K562 (cell line): ENCODE measurements around the gene GRIK3. TPM values are rescaled to one million over a fixed set of nuclear protein-coding genes. Genes with fewer than 3 reads are reported as not detected.

ENCODE experiments used
- ATAC-seq: fragments of 200-7000 bp; cut with Tn5 transposase; 3 replicates; pipeline ENCODE4 v1.9.1; 2020; ENCODE audit warnings: moderate library complexity
- BruUV-seq: library from RNA; stranded (reverse); fragments of 400-500 nt; replicated peaks from 2 replicates; lab custom pipeline; 2021; lab: Mats Ljungman, UMichigan
- CTCF ChIA-PET: fragments of 300-600 bp; formaldehyde crosslinking; extraction: SDS; loops from one replicate; lab custom pipeline; 2021; ENCODE audit warnings: low intra/inter-chr PET ratio; lab: Yijun Ruan, JAX
- POLR2A ChIA-PET: fragments of 300-600, 350-650 bp; sonication (Branson Sonifier 250); formaldehyde crosslinking; extraction: SDS; loops from one replicate; lab custom pipeline; 2021; ENCODE audit warnings: antibody characterized with exemption, inconsistent platforms; lab: Yijun Ruan, JAX
- DNase-seq, 4 experiments: peaks; one replicate each; pipeline versions ENCODE4 v3.0.0 to v3.0.0-alpha.2; 2011 to 2018; ENCODE audit warnings: low spot score in 3 of 4, mixed read lengths in 3 of 4; ENCODE audit errors: extremely low read depth in 1 of 4
- FAIRE-seq: peaks from 2 replicates; lab custom pipeline; 2011; peaks lifted over from hg19 to GRCh38; lab: Jason Lieb, UNC
- H2AFZ ChIP-seq: 2 replicates; pipeline ENCODE4 v1.6.0; 2011; ENCODE audit warnings: low read depth, low read length, control low read depth, inconsistent platforms
- H3K27ac ChIP-seq: fragments of 200-600 bp; 3 replicates; pipeline ENCODE4 v1.8.0; 2011; ENCODE audit warnings: low read depth, mild to moderate bottlenecking, control low read depth, inconsistent platforms, low read length, moderate library complexity, mixed read lengths; ENCODE audit errors: extremely low read depth
- H3K27me3 ChIP-seq, 2 experiments: fragments of 300-600 bp in 1 of 2; 2 replicates in 1 of 2; 3 replicates in 1 of 2; pipeline versions ENCODE4 v1.6.0 to v1.8.0; 2011; ENCODE audit warnings: inconsistent platforms in 2 of 2, low read length in 2 of 2, mild to moderate bottlenecking in 1 of 2, mixed read lengths in 1 of 2, moderate library complexity in 1 of 2; ENCODE audit not compliant: control insufficient read depth in 2 of 2, insufficient read depth in 2 of 2
- H3K36me3 ChIP-seq: fragments of 300-600 bp; 3 replicates; pipeline ENCODE4 v1.8.0; 2011; ENCODE audit warnings: mild to moderate bottlenecking, low read length, inconsistent platforms; ENCODE audit not compliant: control insufficient read depth, insufficient read depth
- H3K4me1 ChIP-seq, 2 experiments: fragments of 200-600 bp in 1 of 2; replicated peaks in 1 of 2; 2 replicates in 1 of 2; 3 replicates in 1 of 2; pipeline versions ENCODE4 v1.5.1 to v1.8.0; 2011; ENCODE audit warnings: inconsistent platforms in 2 of 2, low read length in 2 of 2, mild to moderate bottlenecking in 1 of 2, mixed read lengths in 1 of 2, moderate library complexity in 1 of 2; ENCODE audit not compliant: control insufficient read depth in 2 of 2, insufficient read depth in 2 of 2
- H3K4me2 ChIP-seq: 2 replicates; pipeline ENCODE4 v1.6.1; 2011; ENCODE audit warnings: low read length, control low read depth, inconsistent platforms, mixed read lengths; ENCODE audit not compliant: insufficient read depth
- H3K4me3 ChIP-seq: fragments of 200-600 bp; sonication (generic), shearing (Covaris generic); 2 replicates; pipeline ENCODE4 v1.5.1; 2016; ENCODE audit warnings: control low read depth, inconsistent platforms
- H3K79me2 ChIP-seq: fragments of 200-600 bp; 3 replicates; pipeline ENCODE4 v1.8.0; 2011; ENCODE audit warnings: low read length, inconsistent platforms; ENCODE audit not compliant: control insufficient read depth, insufficient read depth
- H3K9ac ChIP-seq, 2 experiments: 2 replicates each; pipeline versions ENCODE4 v1.6.0 to v1.6.1; 2011; ENCODE audit warnings: low read depth in 2 of 2, low read length in 2 of 2, control low read depth in 1 of 2, inconsistent platforms in 1 of 2, mild to moderate bottlenecking in 1 of 2, mixed read lengths in 1 of 2; ENCODE audit not compliant: insufficient read depth in 1 of 2
- H3K9me1 ChIP-seq: one replicate; pipeline ENCODE4 v1.6.0; 2011; ENCODE audit warnings: inconsistent platforms, mild to moderate bottlenecking, low read length, moderate library complexity; ENCODE audit not compliant: control insufficient read depth, insufficient read depth
- H3K9me3 ChIP-seq: replicated peaks from 2 replicates; pipeline ENCODE4 v1.5.1; 2011; ENCODE audit warnings: low read depth, low read length, inconsistent platforms; ENCODE audit not compliant: control insufficient read depth, insufficient read depth
- H4K20me1 ChIP-seq: replicated peaks from 2 replicates; pipeline ENCODE4 v1.6.1; 2011; ENCODE audit warnings: low read length, inconsistent platforms, mixed read lengths; ENCODE audit not compliant: control insufficient read depth, insufficient read depth
- CAMTA2 ChIP-seq: fragments of 250-450 bp; sonication (Bioruptor Pico); conservative IDR thresholded peaks from 2 replicates; pipeline ENCODE4 v1.5.1; 2022
- CBFA2T2 ChIP-seq: fragments of 450-650 bp; conservative IDR thresholded peaks from 2 replicates; pipeline ENCODE4 v1.6.1; 2017; ENCODE audit warnings: mild to moderate bottlenecking
- E4F1 ChIP-seq: fragments of 250-450 bp; sonication (Bioruptor Pico); IDR thresholded peaks from 2 replicates; pipeline ENCODE4 v1.5.0; 2021; ENCODE audit warnings: mild to moderate bottlenecking, borderline replicate concordance
- FOXK2 ChIP-seq, 2 experiments: fragments of 450-650 bp; IDR thresholded peaks in 1 of 2; conservative IDR thresholded peaks in 1 of 2; 2 replicates each; pipeline ENCODE4 v1.6.1; 2016; ENCODE audit warnings: low read depth in 2 of 2, mild to moderate bottlenecking in 1 of 2
- MEF2A ChIP-seq: IDR thresholded peaks from 2 replicates; pipeline ENCODE4 v1.6.1; 2011; ENCODE audit warnings: low read depth, mild to moderate bottlenecking, low read length, moderate library complexity; ENCODE audit not compliant: control insufficient read depth
- MTA2 ChIP-seq: fragments of 450-650 bp; IDR thresholded peaks from 2 replicates; pipeline ENCODE4 v1.6.1; 2016; ENCODE audit warnings: low read depth
- POLR2AphosphoS2 ChIP-seq: IDR thresholded peaks from 2 replicates; pipeline ENCODE4 v1.6.1; 2012; ENCODE audit warnings: low read length, improper control_type of control experiment
- PURB ChIP-seq: sonication (generic); formaldehyde crosslinking; IDR thresholded peaks from 2 replicates; pipeline ENCODE4 v1.9.0; 2021; ENCODE audit warnings: low read depth, mild to moderate bottlenecking, missing genetic modification reagents
- SPI1 ChIP-seq: IDR thresholded peaks from 2 replicates; pipeline ENCODE4 v1.6.1; 2011; ENCODE audit warnings: low read depth, low read length, control low read depth, borderline replicate concordance
- ZFP30 ChIP-seq: fragments of 250-450 bp; sonication (Bioruptor Pico); IDR thresholded peaks from 2 replicates; pipeline ENCODE4 v1.8.0; 2022; ENCODE audit warnings: moderate library complexity, mild to moderate bottlenecking, inconsistent platforms, borderline replicate concordance
- ZNF121 ChIP-seq: sonication (generic); formaldehyde crosslinking; conservative IDR thresholded peaks from 2 replicates; pipeline ENCODE4 v1.8.0; 2022; ENCODE audit warnings: missing genetic modification reagents
- WGBS: fragments of 100-300 bp; shearing (Covaris generic); methylation state at CpG from one replicate; pipeline ENCODE4 v1.1.6; 2016; ENCODE audit warnings: low coverage, mixed read lengths; ENCODE audit not compliant: insufficient coverage; ENCODE audit errors: missing lambda C conversion rate; 5-methylcytosine and 5-hydroxymethylcytosine counted together
- in situ Hi-C: fragments of 300-500 bp; cut with MboI; formaldehyde crosslinking; loops from 4 replicates; pipeline ENCODE4 v1.15.0; 2018; ENCODE audit warnings: inconsistent platforms, mixed read lengths
- intact Hi-C: fragments of 100-400 bp; cut with micrococcal nuclease; formaldehyde crosslinking; loops from 2 replicates; pipeline ENCODE4 v1.14.2; 2022
- polyA plus RNA-seq, 8 experiments: library from polyadenylated mRNA; depleted of rRNA in 4 of 8; stranded (reverse) in 5 of 8; unstranded in 3 of 8; fragments of >200 nt; fragmentation: Nextera tagmentation in 2 of 8; fragmentation: Illumina TruSeq in 1 of 8; extraction: Ambion mirVana in 2 of 8; extraction: Trizol in 1 of 8; gene quantifications; 2 replicates each; pipeline versions ENCODE4 v1.2.1 to v1.2.3, GENCODE V29; 2011 to 2014; ENCODE audit warnings: inconsistent platforms in 1 of 8, missing spikeins in 1 of 8
- total RNA-seq, 7 experiments: library from RNA; depleted of rRNA in 6 of 7; stranded (reverse); fragments of >200 nt in 6 of 7; fragmentation: Illumina TruSeq in 2 of 7; extraction: Trizol in 2 of 7; gene quantifications; 2 replicates each; pipeline versions ENCODE4 v1.2.1 to v1.2.3, GENCODE V29; 2011 to 2021; ENCODE audit warnings: low replicate concordance in 1 of 7

GRIK3 gene
- total and polyA plus RNA-seq, 9 of the 15 experiments (the other 6 are each of a cell fraction or from before 2014, with no cell fraction given), result not detected

DNA sequence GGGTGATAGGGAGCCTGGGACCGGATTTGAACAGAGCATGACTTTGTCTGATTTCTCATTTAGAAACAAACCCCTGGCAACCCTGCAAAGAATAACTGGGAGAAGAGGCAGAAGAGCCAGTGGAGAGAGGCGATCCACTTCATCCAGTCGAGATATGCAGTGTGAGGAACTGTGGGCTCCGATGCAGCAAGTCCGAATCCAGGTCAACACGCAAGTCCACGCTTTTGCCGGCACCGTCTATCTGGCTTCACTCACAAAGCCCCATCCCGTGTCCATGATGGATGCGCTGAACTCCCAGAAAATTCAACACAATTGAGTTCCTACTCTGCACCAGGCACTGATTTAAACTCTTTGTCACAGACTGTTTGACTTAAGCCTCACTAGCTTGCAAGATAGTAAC, 191.3 kb downstream of the GRIK3 start:
- no peaks in the 10 kb centered on the region for H3K9me3 ChIP-seq
- H4K20me1 ChIP-seq, result peaks cover 17% of the 10 kb centered on the region
- CTCF ChIA-PET, result no interaction called here
- ATAC-seq (no peak), FAIRE-seq (no peak), DNase-seq (no peak)
- TF ChIP-seq POLR2AphosphoS2 (no peak), PURB (no peak), ZNF121 (CRISPR knock-in tag) (no peak), MEF2A (no peak), MTA2 (no peak)
- H3K27me3 ChIP-seq, result peaks cover 20 to 65% of the 10 kb centered on the region in 2 experiments
- POLR2A ChIA-PET, result no interaction called here
- no peaks in the 10 kb centered on the region for H3K4me1 ChIP-seq
- in situ Hi-C loops (no loop called here), intact Hi-C loops (no loop called here)
- no peak overlapping the region for H3K9ac ChIP-seq
- H3K27ac ChIP-seq, result no peak overlapping the region
- H3K9me1 ChIP-seq, result no peaks in the 10 kb centered on the region
- no peak overlapping the region for H3K4me2 ChIP-seq
- H2AFZ ChIP-seq, result no peak overlapping the region
- no TSS peak for BruUV-seq
- H3K36me3 ChIP-seq, result no peaks in the 10 kb centered on the region
- WGBS, result 0% methylated on average over 11 of the region's 11 CpGs
- no peaks in the 10 kb centered on the region for H3K79me2 ChIP-seq
- H3K4me3 ChIP-seq, result no peak overlapping the region

DNA sequence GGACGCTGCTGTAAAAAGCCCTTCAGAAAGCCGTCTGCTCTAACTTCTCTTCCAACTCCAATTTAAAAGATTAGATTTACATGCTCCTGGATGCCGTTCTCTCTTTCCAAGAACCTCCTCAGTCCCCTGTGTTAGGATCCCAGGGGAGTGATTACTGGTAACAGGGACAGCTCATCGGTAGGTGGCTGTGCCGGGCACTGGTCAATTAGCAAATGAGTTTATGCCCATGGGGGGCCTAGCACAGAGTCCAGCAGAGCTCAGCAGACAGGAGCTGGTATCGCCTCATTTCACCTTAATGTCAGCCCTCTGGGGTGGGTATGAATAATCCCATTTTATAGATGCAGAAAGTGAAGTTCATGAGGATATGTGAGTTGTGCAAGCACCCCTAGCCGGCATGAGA, 191.9 kb downstream of the GRIK3 start:
- CTCF ChIA-PET, result no interaction called here
- H3K9ac ChIP-seq, result no peak overlapping the region
- FAIRE-seq, result no peak
- peaks cover 13% of the 10 kb centered on the region for H4K20me1 ChIP-seq
- TF ChIP-seq CBFA2T2 (no peak), CAMTA2 (CRISPR knock-in tag) (no peak), ZFP30 (no peak), SPI1 (no peak), E4F1 (CRISPR knock-in tag) (no peak), FOXK2 (conservative IDR thresholded peaks at IDR 0.05 in 1 of 2, IDR thresholded peaks at IDR 0.05 in 1 of 2; ENCODE audit: low read depth in 2 of 2) (no peak)
- peaks cover 20 to 65% of the 10 kb centered on the region in 2 experiments for H3K27me3 ChIP-seq
- POLR2A ChIA-PET, result no interaction called here
- H3K4me3 ChIP-seq, result no peak overlapping the region
- H3K4me1 ChIP-seq, result no peaks in the 10 kb centered on the region
- intact Hi-C loops (no loop called here), in situ Hi-C loops (no loop called here)
- WGBS, result 2% methylated on average over 7 of the region's 7 CpGs
- no peak for DNase-seq
- BruUV-seq, result no TSS peak
- no peak for ATAC-seq
- H3K9me1 ChIP-seq, result no peaks in the 10 kb centered on the region
- H3K79me2 ChIP-seq, result no peaks in the 10 kb centered on the region
- H2AFZ ChIP-seq, result no peak overlapping the region
- no peak overlapping the region for H3K27ac ChIP-seq
- no peaks in the 10 kb centered on the region for H3K36me3 ChIP-seq
- no peak overlapping the region for H3K4me2 ChIP-seq
- no peaks in the 10 kb centered on the region for H3K9me3 ChIP-seq
